CD4-positive, alpha-beta T cell treated with Interleukin-4 for 1 hour (primary cell): ENCODE results near the gene MAP2K2.

ENCODE experiments used
- DNase-seq, 2 donors: peaks; one replicate each; pipeline ENCODE4 v3.0.0-alpha.2; 2020 to 2022

MAP2K2 gene

DNA sequence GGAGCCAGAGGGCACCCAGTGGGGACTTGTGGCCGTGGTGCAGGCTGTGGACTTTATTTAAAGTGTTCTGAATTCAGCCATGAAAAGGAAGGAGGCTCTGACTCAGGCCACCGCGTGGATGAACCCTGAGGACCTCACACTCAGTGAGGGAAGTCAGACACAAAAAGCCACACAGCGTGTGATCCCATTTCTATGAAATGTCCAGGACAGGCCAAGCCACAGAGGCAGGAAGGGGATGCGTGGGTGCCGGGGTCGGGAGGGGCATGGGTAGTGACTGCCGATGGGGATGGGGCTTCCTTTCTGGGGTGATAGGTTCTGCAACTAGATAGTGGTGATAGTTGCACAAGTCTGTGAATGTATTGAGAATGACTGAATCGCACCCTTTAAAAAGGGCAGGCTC lies 48.5 kb downstream of the MAP2K2 start:
- no peak for DNase-seq

DNA sequence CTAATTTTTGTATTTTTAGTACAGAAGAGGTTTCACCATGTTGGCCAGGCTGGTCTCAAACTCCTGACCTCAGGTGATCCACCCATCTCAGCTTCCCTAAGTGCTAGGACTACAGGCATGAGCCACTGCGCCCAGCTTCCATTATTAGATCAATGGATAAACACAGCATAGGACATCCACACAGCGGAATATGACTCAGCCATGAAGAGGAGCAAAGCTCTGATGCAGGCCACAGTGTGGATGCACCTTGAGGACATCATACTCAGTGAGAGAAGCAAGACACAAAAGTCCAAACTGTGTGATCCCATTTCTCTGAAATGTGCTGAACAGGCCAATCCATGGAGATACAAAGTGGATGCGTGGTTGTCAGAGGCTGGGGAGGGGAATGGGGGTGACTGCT lies 52.3 kb downstream of the MAP2K2 start:
- DNase-seq: no peak

DNA sequence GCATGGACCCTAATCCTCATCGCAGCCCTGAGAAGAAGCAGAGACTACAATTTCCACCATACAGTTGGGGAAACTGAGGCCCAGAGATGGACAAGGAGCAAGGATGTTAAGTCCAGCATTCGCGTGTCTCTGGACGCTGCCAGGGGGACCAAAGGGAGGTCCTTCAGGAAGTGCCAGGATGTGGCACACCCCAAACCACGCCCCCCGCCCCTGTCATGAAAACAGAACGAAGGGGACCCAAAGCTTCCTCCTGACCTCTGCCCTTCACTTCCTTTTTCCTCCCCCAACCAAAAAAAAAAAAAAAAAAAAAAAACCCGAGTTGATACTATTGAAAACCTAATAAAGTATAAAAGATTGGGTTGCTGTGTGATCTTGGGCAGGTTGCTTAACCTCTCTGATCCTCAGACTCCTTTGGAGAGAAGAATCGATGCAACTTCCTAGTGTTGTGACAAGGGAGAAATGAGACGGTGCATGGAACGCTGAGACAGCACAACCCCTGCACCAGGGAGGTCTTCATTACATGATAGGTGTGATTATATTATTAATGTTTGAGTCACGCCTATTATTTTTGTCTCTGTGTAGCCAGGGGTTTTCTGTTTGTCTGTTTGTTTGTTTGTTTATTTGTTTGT lies 54.5 kb downstream of the MAP2K2 start:
- peak; percentile 68 to 71 for DNase-seq

- no peak for DNase-seq
Measured at GRCh38 chr19:4068047-4068966, 55.6 kb downstream of the MAP2K2 start.

GRCh38 chr19:4067396-4068046 lies 56.4 kb downstream of the MAP2K2 start:
- DNase-seq: peak in 1 of 2 donors; percentile 62

GRCh38 chr19:4066682-4067395 lies 57.1 kb downstream of the MAP2K2 start, which contains the start of gene ZBTB7A:
TSS of gene ZBTB7A (minus strand) at chr19:4066899. CDS start at chr19:4055232, 11,667 bp downstream.
- peak; percentile 86 for DNase-seq

DNA sequence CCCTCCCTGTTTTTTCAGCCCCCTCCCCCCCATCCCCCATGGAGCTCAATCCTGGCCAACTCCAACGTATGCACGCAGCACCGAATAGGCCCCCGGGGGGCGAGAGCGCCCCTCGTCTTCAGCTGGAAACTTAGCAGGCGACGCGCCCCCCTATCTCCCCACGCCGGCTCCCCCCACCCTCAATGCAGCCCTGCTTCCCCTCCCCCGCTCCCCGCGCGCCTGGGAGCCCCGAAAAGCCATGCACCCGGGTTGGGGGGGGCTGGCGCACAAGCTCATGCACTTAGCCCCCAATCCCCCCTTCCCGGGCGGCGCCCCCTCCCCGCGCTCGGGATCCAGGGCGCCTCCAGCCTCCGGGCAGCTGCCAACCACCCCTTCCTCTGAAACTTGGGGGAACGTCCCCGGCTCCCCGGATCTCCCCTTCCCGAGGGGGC lies 57.7 kb downstream of the MAP2K2 start:
- no peak for DNase-seq

GRCh38 chr19:4065430-4066175 lies 58.3 kb downstream of the MAP2K2 start:
- peak; percentile 97 for DNase-seq

DNA sequence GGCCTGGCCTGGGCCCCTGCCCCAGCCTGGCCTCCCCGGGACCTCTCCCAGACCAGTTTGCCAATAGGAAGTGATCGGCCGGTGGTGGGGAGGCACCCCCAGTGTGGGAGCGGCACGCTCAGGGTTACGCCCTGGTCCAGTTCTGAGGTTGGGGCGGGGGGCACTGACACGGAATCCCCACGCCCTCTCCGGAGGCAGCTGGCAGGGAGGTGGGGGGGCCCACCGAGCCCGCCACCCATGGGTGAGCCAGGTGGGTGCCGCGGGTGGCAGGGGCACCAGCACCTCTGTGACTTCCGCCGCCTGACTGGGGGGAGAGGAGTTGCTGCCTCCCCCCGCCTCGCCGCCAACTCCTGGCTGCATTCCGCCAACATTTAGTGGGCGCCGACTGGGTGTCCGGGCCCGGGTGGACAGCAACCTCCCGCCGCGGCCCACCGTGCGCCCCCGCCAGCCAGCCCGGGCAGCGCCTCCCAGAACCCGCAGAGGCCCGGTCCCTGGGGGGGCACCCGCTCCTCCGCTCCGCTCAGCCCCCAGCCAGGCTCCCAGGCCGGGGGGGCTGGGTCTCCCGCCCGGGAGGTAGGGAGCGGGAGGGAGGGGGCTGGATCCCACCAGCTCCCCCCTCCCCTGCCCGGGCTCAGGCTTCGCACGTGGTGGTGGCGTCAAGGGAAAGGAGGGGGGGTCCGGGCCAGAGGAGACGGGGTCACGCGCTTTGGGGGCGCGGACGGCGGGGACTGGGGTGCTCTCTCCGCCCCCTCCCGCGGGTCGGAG lies 59.2 kb downstream of the MAP2K2 start:
- peak; percentile 55 to 61 for DNase-seq

GRCh38 chr19:4064149-4064495 lies 59.8 kb downstream of the MAP2K2 start:
- no peak for DNase-seq

DNA sequence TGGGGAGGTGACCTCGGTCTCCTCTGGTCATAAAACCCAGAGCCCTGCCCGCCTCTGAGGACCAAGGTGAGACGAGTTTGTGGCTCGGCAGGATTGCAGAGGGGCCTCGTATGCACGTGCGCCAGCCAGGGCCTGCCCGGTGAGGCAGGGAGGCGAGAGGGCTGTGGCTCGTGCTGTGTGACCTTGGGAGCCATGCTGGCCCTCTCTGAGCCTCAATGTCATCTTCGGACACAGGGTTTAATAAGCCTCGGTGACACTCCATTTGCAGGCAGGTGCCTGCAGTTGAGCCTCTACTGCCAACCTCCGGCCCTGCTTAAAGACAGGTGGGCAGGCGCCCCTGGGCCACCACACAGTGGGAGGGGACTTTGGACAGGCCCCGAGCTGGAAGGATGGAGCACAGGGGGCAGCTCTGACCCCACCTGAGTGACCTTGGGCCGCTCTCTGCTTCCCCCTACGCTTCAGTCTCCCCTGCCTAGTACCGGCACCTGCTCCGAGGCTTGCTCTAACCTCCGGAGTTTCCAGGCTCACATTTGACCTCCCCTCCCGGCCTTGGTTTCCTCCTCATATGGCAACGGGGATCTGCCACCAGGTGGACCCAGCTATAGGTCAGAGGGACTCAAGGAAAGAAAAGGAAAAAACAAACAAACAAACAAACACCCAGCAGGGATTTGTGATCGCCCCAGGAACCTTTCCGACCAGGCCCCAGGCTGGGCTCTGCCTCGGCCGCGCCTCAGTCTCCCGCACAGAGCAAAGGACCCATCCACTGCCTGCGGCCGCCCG lies 60.4 kb downstream of the MAP2K2 start:
- no peak for DNase-seq

- no peak for DNase-seq
Measured at GRCh38 chr19:4062419-4063368, 61.2 kb downstream of the MAP2K2 start.

DNA sequence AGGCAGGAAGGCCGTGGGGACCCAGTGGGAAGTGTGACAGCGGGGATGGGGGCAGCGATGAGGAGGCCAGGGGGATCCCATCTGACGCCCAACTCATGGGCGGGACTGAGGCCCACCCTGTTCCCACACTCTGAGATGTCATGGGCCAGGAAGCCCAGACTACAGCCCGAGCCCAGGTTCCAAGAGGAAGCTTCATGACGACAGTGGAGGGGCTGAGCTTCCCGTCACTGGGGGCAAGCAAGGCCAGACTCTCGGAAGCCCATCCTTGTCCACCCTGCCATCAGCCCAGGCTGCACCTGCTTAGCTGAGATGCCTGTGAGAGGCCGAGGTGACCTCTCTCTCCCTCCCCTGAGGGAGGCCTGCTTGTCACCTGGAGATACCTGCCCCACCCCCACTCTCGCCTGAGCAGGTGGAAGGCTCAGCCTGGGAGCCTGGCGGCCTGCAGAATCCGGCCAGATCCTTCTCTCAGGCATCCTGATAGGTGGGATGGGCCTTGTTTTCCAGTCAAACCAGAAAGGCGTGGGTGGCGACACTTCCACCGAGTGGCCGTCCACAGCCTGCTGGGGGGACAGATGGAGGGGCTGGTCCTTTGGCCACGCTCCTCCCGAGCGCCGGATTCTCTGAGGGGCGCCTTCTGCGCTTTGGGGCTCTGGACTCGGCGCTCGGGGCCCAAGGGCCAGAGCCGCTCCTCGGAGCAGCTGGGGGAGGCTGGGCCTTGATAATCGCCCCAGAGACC lies 62.1 kb downstream of the MAP2K2 start:
- DNase-seq: no peak

DNA sequence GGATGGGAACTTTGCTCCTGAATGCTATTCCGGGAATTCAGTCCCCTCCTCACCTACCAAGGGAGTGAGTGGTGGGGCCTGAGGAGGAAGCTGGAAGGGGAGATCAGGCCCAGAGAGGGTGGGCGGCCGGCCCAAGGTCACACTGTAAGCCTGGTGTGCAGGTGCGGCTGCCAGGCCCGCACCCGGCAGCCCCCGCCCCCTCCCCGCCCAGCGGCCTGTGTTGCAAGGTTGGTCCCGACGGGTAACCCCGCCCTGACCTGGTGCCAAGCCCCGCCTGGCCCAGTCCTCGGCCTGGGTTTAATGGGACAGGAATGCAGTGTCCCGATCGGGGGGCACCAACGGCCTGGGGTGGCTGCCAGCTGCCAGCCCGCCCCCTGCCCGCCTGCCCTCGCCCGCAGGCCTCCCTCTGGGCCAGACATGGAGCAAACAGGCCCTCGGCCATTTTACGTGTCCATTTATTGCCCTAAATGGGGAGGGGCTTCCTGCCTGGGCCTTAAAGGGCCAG lies 62.7 kb downstream of the MAP2K2 start:
- DNase-seq: peak; percentile 40 to 46

DNA sequence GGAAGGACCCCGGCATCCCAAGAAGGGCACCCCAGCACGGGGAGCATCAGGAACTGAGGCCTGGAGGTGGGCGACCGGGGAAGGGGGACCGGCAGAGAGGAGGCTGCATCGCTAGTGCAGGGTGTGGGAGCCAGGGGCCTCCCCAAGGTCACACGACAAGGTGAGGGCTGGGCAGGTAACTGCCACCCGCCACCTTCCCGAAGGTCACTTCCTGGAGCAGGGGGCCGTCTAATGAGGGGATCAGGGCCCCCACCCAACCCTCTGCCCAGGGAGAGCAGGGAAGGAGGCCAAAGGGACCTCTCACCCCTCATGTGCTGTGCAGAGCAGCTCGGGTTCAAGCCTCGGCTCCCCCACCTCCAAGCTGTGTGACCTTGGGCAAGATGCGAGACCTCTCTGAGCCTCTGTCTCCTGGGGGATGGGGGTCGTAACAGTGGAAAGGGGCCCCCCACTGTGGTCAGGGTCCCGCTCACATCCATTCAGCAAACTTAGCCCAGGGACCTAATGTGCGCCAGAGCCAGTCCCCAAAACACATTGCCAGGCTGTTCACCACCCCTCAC lies 63.2 kb downstream of the MAP2K2 start:
- DNase-seq: no peak

- peak; percentile 86 to 89 for DNase-seq
Measured at GRCh38 chr19:4059891-4060620, 63.9 kb downstream of the MAP2K2 start.

DNA sequence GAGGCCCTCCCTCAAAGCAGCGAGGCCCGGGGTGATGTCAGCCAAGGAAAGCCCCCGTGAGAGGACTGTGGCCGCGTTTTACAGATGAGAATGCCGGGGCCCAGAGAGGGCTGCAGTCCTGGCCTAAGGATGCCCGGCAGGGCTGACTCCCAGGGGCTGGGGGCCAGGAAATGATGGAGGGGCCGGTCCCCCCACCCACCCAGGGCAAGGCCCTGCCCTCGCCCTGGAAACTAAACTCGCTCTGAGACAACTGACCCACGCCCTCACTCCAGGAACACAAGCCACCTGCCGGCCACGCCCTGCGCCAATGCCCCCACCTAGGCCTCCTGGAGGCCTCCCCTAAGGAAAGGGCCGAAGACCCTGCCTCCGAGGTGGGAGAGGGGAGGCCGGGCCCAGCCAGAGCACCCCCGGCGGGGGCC lies 64.5 kb downstream of the MAP2K2 start:
- no peak for DNase-seq
